Subcutaneous preadipocyte (primary cell): Measurements from ENCODE around the gene ARHGEF1. TPM values are rescaled to one million over a fixed set of nuclear protein-coding genes. Genes with fewer than 3 reads are reported as not detected.

Experiments used
- small RNA-seq: library from RNA; depleted of rRNA; stranded (forward); fragments of <200 nt; gene quantifications from one replicate; pipeline ENCODE3, GENCODE V24; 2012
- total RNA-seq: library from RNA; depleted of rRNA; stranded (reverse); fragments of >200 nt; gene quantifications from 2 replicates; pipeline ENCODE4 v1.2.3, GENCODE V29; 2012

The ARHGEF1 gene
- total RNA-seq: 30.9 and 45.7 TPM in 2 replicates

GRCh38 chr19:41882568-41883462 lies at the start of gene ARHGEF1:
TSS of gene ARHGEF1 (plus strand) at chr19:41883184. CDS start at chr19:41888083, 4,899 bp downstream.

GRCh38 chr19:41844601-41845000 lies 38.4 kb upstream of the ARHGEF1 start, which contains the start of gene LYPD4:
TSS of gene LYPD4 (minus strand) at chr19:41844683. CDS start at chr19:41839285, 5,398 bp downstream.

DNA sequence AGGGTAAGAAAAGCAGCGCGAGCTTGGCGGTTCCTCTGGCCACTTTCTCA lies 38.2 kb upstream of the ARHGEF1 start, which contains the start of gene DMRTC2:
Gene DMRTC2, plus strand, starts transcription at position 42 of the 50 bp plus-strand sequence. CDS start 2,387 bp downstream, outside the sequence.

GRCh38 chr19:41859618-41860418 lies 23.2 kb upstream of the ARHGEF1 start, which contains the start of gene RPS19:
TSS of gene RPS19 (plus strand) at chr19:41860255. CDS start at chr19:41860775, 520 bp downstream.

DNA sequence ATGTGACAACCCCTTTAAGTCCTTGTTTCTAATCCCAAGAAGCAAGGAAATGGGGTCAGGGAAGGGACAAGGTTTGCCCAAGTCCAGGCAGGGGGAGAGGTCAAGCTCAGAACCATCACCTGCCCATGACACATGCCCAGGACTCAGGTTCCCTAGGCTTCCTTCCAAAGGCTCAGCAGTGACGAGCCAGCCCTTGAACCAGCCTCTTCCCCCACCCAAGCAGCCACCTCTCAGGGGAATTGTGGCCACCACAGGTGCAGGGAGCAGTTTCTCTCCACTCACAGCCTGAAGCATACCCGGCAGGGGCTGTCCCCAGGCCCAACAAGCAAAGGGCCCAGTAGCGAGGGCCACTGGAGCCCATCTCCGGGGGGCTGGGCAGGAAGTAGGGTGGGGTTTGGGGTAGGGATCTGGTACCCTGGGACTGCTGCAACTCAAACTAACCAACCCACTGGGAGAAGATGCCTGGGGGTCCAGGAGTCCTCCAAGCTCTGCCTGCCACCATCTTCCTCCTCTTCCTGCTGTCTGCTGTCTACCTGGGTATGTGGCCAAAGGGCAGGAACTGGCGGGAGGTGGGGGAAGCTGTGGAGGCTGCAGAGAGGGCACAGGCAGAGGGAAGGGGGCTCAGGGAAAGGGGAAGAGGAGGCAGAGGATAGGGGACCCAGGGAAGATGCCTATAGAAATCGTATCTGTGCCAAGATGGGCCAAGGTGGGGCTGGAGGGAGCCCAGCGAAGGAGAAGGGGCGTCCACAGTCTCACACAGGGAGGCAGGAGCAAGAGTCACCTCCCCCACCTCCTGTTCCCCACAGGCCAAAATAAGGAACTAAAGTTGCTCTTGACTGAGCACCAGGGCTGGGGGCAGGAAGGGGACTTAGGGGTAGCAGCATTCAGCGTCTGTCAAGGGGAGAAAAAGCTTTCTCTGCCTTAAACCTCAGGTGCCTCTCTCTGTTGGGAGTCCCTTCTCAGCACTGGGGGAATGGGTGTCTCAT lies 5.8 kb upstream of the ARHGEF1 start, which contains the start of gene CD79A:
Gene CD79A, plus strand, starts transcription at position 433 of the 986 bp plus-strand sequence. Its CDS starts 26 bp downstream, at position 459.

GRCh38 chr19:41928221-41928683 lies 45.3 kb downstream of the ARHGEF1 start, which contains the start of gene ERFL:
TSS of gene ERFL (minus strand) at chr19:41928449. CDS start at chr19:41912919, 15,530 bp downstream.

Small RNA genes within 50 kb of the gene (small RNA-seq; reads per million reads assigned to genes)
- gene MIR6797: not detected

Other genes starting within 250 kb of the ARHGEF1 start
- not detected in 2 replicates for gene CEACAM7, start 194.9 kb upstream of the ARHGEF1 start, total RNA-seq
- gene CEACAM5, start 174.6 kb upstream of the ARHGEF1 start, total RNA-seq: not detected in 2 replicates
- gene CEACAM6, start 127.7 kb upstream of the ARHGEF1 start, total RNA-seq: not detected in 2 replicates
- gene CEACAM3, start 86.6 kb upstream of the ARHGEF1 start, total RNA-seq: not detected in 2 replicates
- not detected in 2 replicates for gene LYPD4, start 38.5 kb upstream of the ARHGEF1 start, total RNA-seq
- gene DMRTC2, start 38.1 kb upstream of the ARHGEF1 start, total RNA-seq: not detected in 2 replicates
- gene RPS19, start 22.9 kb upstream of the ARHGEF1 start, total RNA-seq: 442 and 1,330 TPM in 2 replicates
- gene CD79A, start 5.9 kb upstream of the ARHGEF1 start, total RNA-seq: not detected in 2 replicates
- under 0.01 TPM in 1 of 2 replicates, not detected in the other for gene ERFL, start 45.3 kb downstream of the ARHGEF1 start, total RNA-seq
- 75.3 and 170 TPM in 2 replicates for gene RABAC1, start 76.1 kb downstream of the ARHGEF1 start, total RNA-seq
- under 0.01 TPM in 1 of 2 replicates, not detected in the other for gene ATP1A3, start 111.0 kb downstream of the ARHGEF1 start, total RNA-seq
- gene GRIK5, start 187.0 kb downstream of the ARHGEF1 start, total RNA-seq: not detected in 2 replicates
- 16.2 and 24.2 TPM in 2 replicates for gene ZNF574, start 193.0 kb downstream of the ARHGEF1 start, total RNA-seq
- gene POU2F2, start 249.3 kb downstream of the ARHGEF1 start, total RNA-seq: 0.37 and 1.4 TPM in 2 replicates